Measurements from ENCODE around the gene CLASRP. TPM values are rescaled to one million over a fixed set of nuclear protein-coding genes. Genes with fewer than 3 reads are reported as not detected.
A peak's percentile ranks its signal among the peaks of the same experiment; 100 is the strongest.
"Not testable (repeated sequence)": the region's sequence is repeated elsewhere in the genome, so short reads cannot be mapped to it uniquely, and the experiment has no call there.

Gene CLASRP
- 10 to 100 TPM in 2 of 6 donors, 1 to 10 TPM in 4; 6.5 to 30.2 (median 9.7) TPM for polyA plus RNA-seq (ENCODE audit: low read depth in 6 of 6)

- ATAC-seq (ENCODE audit: low read depth in 2 of 2) (peak; percentile 92 to 93), DNase-seq (peak; percentile 87)
- Mint-ChIP-seq H3K36me3 (peaks cover 0 to 28% of the 10 kb centered on the region in 2 donors), H3K4me3 (peak within 1 kb of the TSS; percentile 89 to 100 (median 99)), H3K27me3 (no peaks in the 10 kb centered on the region), H3K9me3 (peaks cover 0 to 2% (median 0%) of the 10 kb centered on the region in 7 donors), H3K27ac (peak within 1 kb of the TSS; percentile 92 to 99 (median 97)), H3K4me1 (peaks cover 30 to 43% (median 40%) of the 10 kb centered on the region in 3 donors)
Observed at GRCh38 chr19:45038931-45039893, at the start of gene CLASRP. Gene CLASRP, plus strand, starts transcription at chr19:45039045. Its CDS starts 1,168 bp downstream, at chr19:45040213.

- Mint-ChIP-seq H3K4me1 (peaks cover 3 to 13% (median 5%) of the 10 kb centered on the region in 3 donors), H3K4me3 (no peak overlapping the region), H3K27ac (peak overlapping the region in 3 of 6 donors; percentile 26 to 66 (median 38))
Observed at GRCh38 chr19:44990459-44990858, 48.4 kb upstream of the CLASRP start.

GRCh38 chr19:44990966-44991365, 47.9 kb upstream of the CLASRP start:
- Mint-ChIP-seq H3K9me3 (no peaks in the 10 kb centered on the region), H3K36me3 (peaks cover 0 to 14% of the 10 kb centered on the region in 2 donors)
- DNase-seq = no peak

More at GRCh38 chr19:44990459-44990858, 48.4 kb upstream of the CLASRP start:
- Mint-ChIP-seq H3K27me3 (no peaks in the 10 kb centered on the region), H3K9me3 (no peaks in the 10 kb centered on the region), H3K36me3 (peaks cover 0 to 14% of the 10 kb centered on the region in 2 donors)
- ATAC-seq (ENCODE audit: low read depth in 2 of 2) = no peak
- DNase-seq = no peak

GRCh38 chr19:44992336-44993163, 46.3 kb upstream of the CLASRP start:
- Mint-ChIP-seq H3K27ac (no peak overlapping the region), H3K36me3 (peaks cover 0 to 12% of the 10 kb centered on the region in 2 donors), H3K27me3 (no peaks in the 10 kb centered on the region), H3K9me3 (no peaks in the 10 kb centered on the region), H3K4me3 (no peak overlapping the region), H3K4me1 (peaks cover 0 to 13% (median 5%) of the 10 kb centered on the region in 3 donors)
- ATAC-seq (ENCODE audit: low read depth in 2 of 2) (no peak), DNase-seq (no peak)

More at GRCh38 chr19:44990966-44991365, 47.9 kb upstream of the CLASRP start:
- H3K27me3 Mint-ChIP-seq = no peaks in the 10 kb centered on the region
- no peak for ATAC-seq (ENCODE audit: low read depth in 2 of 2)
- H3K4me3 Mint-ChIP-seq = no peak overlapping the region
- H3K27ac Mint-ChIP-seq = peak overlapping the region in 1 of 6 donors; percentile 38
- peaks cover 3 to 13% (median 5%) of the 10 kb centered on the region in 3 donors for H3K4me1 Mint-ChIP-seq

- H3K4me1 Mint-ChIP-seq = peaks cover 0 to 13% (median 9%) of the 10 kb centered on the region in 3 donors
- H3K27me3 Mint-ChIP-seq = no peaks in the 10 kb centered on the region
- peak overlapping the region in 2 of 6 donors; percentile 62 to 81 for H3K27ac Mint-ChIP-seq
- H3K4me3 Mint-ChIP-seq = no peak overlapping the region
- no peak for ATAC-seq (ENCODE audit: low read depth in 2 of 2)
- no peak for DNase-seq
- H3K9me3 Mint-ChIP-seq = peaks cover 0 to 5% (median 0%) of the 10 kb centered on the region in 7 donors
- peaks cover 0 to 8% of the 10 kb centered on the region in 2 donors for H3K36me3 Mint-ChIP-seq
Observed at GRCh38 chr19:44993526-44993925, 45.3 kb upstream of the CLASRP start.

- Mint-ChIP-seq H3K4me3 (no peak overlapping the region), H3K27ac (peak overlapping the region in 3 of 6 donors; percentile 33 to 82 (median 62)), H3K36me3 (peaks cover 0 to 8% of the 10 kb centered on the region in 2 donors), H3K9me3 (peaks cover 0 to 5% (median 0%) of the 10 kb centered on the region in 7 donors), H3K27me3 (no peaks in the 10 kb centered on the region), H3K4me1 (peaks cover 0 to 10% (median 9%) of the 10 kb centered on the region in 3 donors)
- DNase-seq (no peak), ATAC-seq (ENCODE audit: low read depth in 2 of 2) (no peak)
Observed at GRCh38 chr19:44993926-44994537, 44.8 kb upstream of the CLASRP start.

GRCh38 chr19:44998025-44998424, 40.8 kb upstream of the CLASRP start:
- peak overlapping the region in 2 of 8 donors; percentile 41 to 71 for H3K4me3 Mint-ChIP-seq
- ATAC-seq (ENCODE audit: low read depth in 2 of 2) = no peak
- peaks cover 0 to 5% (median 0%) of the 10 kb centered on the region in 7 donors for H3K9me3 Mint-ChIP-seq
- peaks cover 17 to 20% (median 19%) of the 10 kb centered on the region in 3 donors for H3K4me1 Mint-ChIP-seq
- no peak for DNase-seq
- H3K27me3 Mint-ChIP-seq = no peaks in the 10 kb centered on the region
- H3K27ac Mint-ChIP-seq = peak overlapping the region in 2 of 6 donors; percentile 25 to 72
- peaks cover 4 to 5% of the 10 kb centered on the region in 2 donors for H3K36me3 Mint-ChIP-seq

GRCh38 chr19:44999131-44999925, 39.5 kb upstream of the CLASRP start:
- not testable (repeated sequence) for H3K36me3 Mint-ChIP-seq; H3K9me3 Mint-ChIP-seq; ATAC-seq (ENCODE audit: low read depth in 2 of 2); H3K27me3 Mint-ChIP-seq; DNase-seq
- Mint-ChIP-seq H3K4me3 (peak overlapping the region in 3 of 8 donors; percentile 16 to 95 (median 28)), H3K4me1 (peaks cover 17 to 22% (median 19%) of the 10 kb centered on the region in 3 donors), H3K27ac (peak overlapping the region; percentile 34 to 98 (median 96))

- not testable (repeated sequence) for H3K27me3 Mint-ChIP-seq; H3K9me3 Mint-ChIP-seq; H3K36me3 Mint-ChIP-seq; DNase-seq; ATAC-seq (ENCODE audit: low read depth in 2 of 2)
- Mint-ChIP-seq H3K4me1 (peaks cover 11 to 22% (median 14%) of the 10 kb centered on the region in 3 donors), H3K4me3 (peak overlapping the region; percentile 61 to 95 (median 69)), H3K27ac (peak overlapping the region; percentile 93 to 98 (median 96))
Observed at GRCh38 chr19:45000665-45001064, 38.2 kb upstream of the CLASRP start.

GRCh38 chr19:45001087-45001739, 37.6 kb upstream of the CLASRP start, which contains the start of gene RELB:
Gene RELB, plus strand, starts transcription at chr19:45001464. Its CDS starts 116 bp downstream, at chr19:45001580.
- ATAC-seq (ENCODE audit: low read depth in 2 of 2) = peak; percentile 67 to 68
- peak within 1 kb of the TSS; percentile 84 to 100 (median 98) for H3K4me3 Mint-ChIP-seq
- peaks cover 4 to 5% of the 10 kb centered on the region in 2 donors for H3K36me3 Mint-ChIP-seq
- H3K27ac Mint-ChIP-seq = peak within 1 kb of the TSS; percentile 98 to 100 (median 100)
- H3K27me3 Mint-ChIP-seq = no peaks in the 10 kb centered on the region
- DNase-seq = peak; percentile 95
- H3K9me3 Mint-ChIP-seq = peaks cover 0 to 5% (median 0%) of the 10 kb centered on the region in 7 donors
- H3K4me1 Mint-ChIP-seq = peaks cover 16 to 27% (median 18%) of the 10 kb centered on the region in 3 donors

- peak overlapping the region in 2 of 8 donors; percentile 42 to 62 for H3K4me3 Mint-ChIP-seq
- ATAC-seq (ENCODE audit: low read depth in 2 of 2) (no peak), DNase-seq (no peak)
- no peaks in the 10 kb centered on the region for H3K9me3 Mint-ChIP-seq
- peaks cover 18 to 36% (median 25%) of the 10 kb centered on the region in 3 donors for H3K4me1 Mint-ChIP-seq
- H3K36me3 Mint-ChIP-seq = peaks cover 4 to 12% of the 10 kb centered on the region in 2 donors
- peak overlapping the region in 1 of 6 donors; percentile 98 for H3K27ac Mint-ChIP-seq
- H3K27me3 Mint-ChIP-seq = no peaks in the 10 kb centered on the region
Observed at GRCh38 chr19:45003485-45003884, 35.4 kb upstream of the CLASRP start.

All from naive B cell (primary cell).